ENCODE results near the gene KMT2B.

KMT2B gene

GRCh38 chr19:35742121-35742724 lies 24.4 kb downstream of the KMT2B start, which contains the start of gene IGFLR1:
Gene IGFLR1, minus strand, starts transcription at chr19:35742452. Its CDS starts 1,272 bp downstream, at chr19:35741180.
- peak; percentile 51 to 70 (median 63) for DNase-seq (ENCODE audit: low read depth in 3 of 3)

GRCh38 chr19:35743640-35744429 lies 26.0 kb downstream of the KMT2B start:
- DNase-seq (ENCODE audit: low read depth in 3 of 3), result no peak

GRCh38 chr19:35744430-35745327 lies 26.9 kb downstream of the KMT2B start:
- DNase-seq (ENCODE audit: low read depth in 3 of 3), result peak; percentile 90 to 92 (median 90)

GRCh38 chr19:35745328-35746086 lies 27.7 kb downstream of the KMT2B start, which contains the start of the genes PSENEN and U2AF1L4:
Gene PSENEN, plus strand, starts transcription at chr19:35745651. Its CDS starts 280 bp downstream, at chr19:35745931.
Gene U2AF1L4, minus strand, starts transcription at chr19:35745418. Its CDS starts 27 bp downstream, at chr19:35745391.
- DNase-seq (ENCODE audit: low read depth in 3 of 3), result peak; percentile 92 to 93 (median 93)

- DNase-seq (ENCODE audit: low read depth in 3 of 3), result no peak
These were observed 28.3 kb downstream of the KMT2B start for GRCh38 chr19:35746087-35746462.

GRCh38 chr19:35746531-35746930 lies 28.7 kb downstream of the KMT2B start:
- no peak for DNase-seq (ENCODE audit: low read depth in 3 of 3)

GRCh38 chr19:35748106-35749020 lies 30.6 kb downstream of the KMT2B start, which contains the start of gene LIN37:
Gene LIN37, plus strand, starts transcription at chr19:35748576. Its CDS starts 149 bp downstream, at chr19:35748725.
- peak; percentile 95 to 98 (median 97) for DNase-seq (ENCODE audit: low read depth in 3 of 3)

- DNase-seq (ENCODE audit: low read depth in 3 of 3), result no peak
These were observed 32.4 kb downstream of the KMT2B start for GRCh38 chr19:35750167-35750566.

- no peak for DNase-seq (ENCODE audit: low read depth in 3 of 3)
These were observed 34.3 kb downstream of the KMT2B start for GRCh38 chr19:35751839-35752745.

GRCh38 chr19:35752746-35753350 lies 35.0 kb downstream of the KMT2B start:
- DNase-seq (ENCODE audit: low read depth in 3 of 3), result no peak

GRCh38 chr19:35753634-35754369 lies 36.0 kb downstream of the KMT2B start:
- DNase-seq (ENCODE audit: low read depth in 3 of 3), result no peak

GRCh38 chr19:35754370-35755130 lies 36.7 kb downstream of the KMT2B start:
- no peak for DNase-seq (ENCODE audit: low read depth in 3 of 3)

GRCh38 chr19:35755131-35755549 lies 37.3 kb downstream of the KMT2B start:
- no peak for DNase-seq (ENCODE audit: low read depth in 3 of 3)

GRCh38 chr19:35755550-35756376 lies 38.0 kb downstream of the KMT2B start:
- DNase-seq (ENCODE audit: low read depth in 3 of 3), result peak in 1 of 3 experiments; percentile 38

GRCh38 chr19:35756377-35757230 lies 38.8 kb downstream of the KMT2B start, which contains the start of gene HSPB6:
Gene HSPB6, minus strand, starts transcription at chr19:35757029. Its CDS starts 21 bp downstream, at chr19:35757008.
- DNase-seq (ENCODE audit: low read depth in 3 of 3), result no peak
